ENCODE results near the gene TMPRSS13.

The TMPRSS13 gene

DNA sequence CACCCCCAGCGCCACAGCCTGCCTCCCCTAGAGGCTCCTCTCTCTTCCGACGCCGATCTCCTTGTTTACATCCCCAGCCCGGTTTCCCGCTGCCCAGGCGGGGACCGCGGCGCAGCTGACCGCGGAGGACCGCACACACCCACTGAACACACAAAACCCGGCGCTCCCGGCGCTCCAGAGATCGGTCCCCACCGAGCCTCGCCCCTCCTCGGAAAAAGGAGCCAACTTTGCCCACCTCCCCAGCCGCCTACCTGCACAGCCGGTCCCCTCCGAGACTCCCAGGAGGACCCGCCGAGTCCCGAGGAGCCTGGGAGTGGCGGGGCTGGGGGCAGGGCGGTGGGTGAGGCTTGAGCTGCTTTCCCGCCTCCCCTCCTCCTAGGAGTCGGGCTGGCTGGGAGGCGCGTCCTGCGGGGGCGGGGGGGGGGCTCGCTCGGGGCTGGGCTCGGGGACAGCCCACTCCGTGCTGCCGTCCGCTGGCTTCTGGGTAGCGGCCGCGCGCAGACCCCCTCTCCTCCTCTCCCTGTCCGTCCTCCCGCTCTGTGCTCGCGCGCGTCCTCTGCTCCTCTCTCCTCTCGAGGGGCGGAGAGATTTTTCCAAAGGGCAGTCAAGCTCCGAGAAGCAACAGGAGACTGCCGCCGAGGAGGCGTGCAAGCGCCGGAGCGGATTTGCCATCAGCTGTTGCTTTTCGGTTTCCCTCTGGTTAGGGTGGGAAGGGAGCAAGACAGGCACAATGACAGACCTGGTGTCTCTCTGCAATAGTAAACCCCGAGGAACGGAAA lies 52.7 kb downstream of the TMPRSS13 start, which contains the start of gene FXYD6:
TSS of gene FXYD6 (minus strand) at position 318 of the 779 bp plus-strand sequence. CDS start 33,882 bp downstream, outside the sequence.
- H3K4me1 ChIP-seq (ENCODE audit: insufficient read depth, poor library complexity, severe bottlenecking): no peaks in the 10 kb centered on the region
- no peak for DNase-seq (ENCODE audit: low spot score)
- H3K27me3 ChIP-seq (ENCODE audit: insufficient read depth, poor library complexity, severe bottlenecking): peaks cover 53% of the 10 kb centered on the region
- peak within 1 kb of the TSS; percentile 33 for H3K4me3 ChIP-seq (ENCODE audit: severe bottlenecking)
- no peaks in the 10 kb centered on the region for H3K9me3 ChIP-seq (ENCODE audit: severe bottlenecking)
- TF ChIP-seq, protein P1, sequence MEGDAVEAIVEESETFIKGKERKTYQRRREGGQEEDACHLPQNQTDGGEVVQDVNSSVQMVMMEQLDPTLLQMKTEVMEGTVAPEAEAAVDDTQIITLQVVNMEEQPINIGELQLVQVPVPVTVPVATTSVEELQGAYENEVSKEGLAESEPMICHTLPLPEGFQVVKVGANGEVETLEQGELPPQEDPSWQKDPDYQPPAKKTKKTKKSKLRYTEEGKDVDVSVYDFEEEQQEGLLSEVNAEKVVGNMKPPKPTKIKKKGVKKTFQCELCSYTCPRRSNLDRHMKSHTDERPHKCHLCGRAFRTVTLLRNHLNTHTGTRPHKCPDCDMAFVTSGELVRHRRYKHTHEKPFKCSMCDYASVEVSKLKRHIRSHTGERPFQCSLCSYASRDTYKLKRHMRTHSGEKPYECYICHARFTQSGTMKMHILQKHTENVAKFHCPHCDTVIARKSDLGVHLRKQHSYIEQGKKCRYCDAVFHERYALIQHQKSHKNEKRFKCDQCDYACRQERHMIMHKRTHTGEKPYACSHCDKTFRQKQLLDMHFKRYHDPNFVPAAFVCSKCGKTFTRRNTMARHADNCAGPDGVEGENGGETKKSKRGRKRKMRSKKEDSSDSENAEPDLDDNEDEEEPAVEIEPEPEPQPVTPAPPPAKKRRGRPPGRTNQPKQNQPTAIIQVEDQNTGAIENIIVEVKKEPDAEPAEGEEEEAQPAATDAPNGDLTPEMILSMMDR (IDR thresholded peaks at IDR 0.05; ENCODE audit: poor library complexity, severe bottlenecking): no peak
- no peaks in the 10 kb centered on the region for H3K36me3 ChIP-seq (ENCODE audit: low read depth)
- no peak within 1 kb of the TSS for H3K27ac ChIP-seq (ENCODE audit: poor library complexity, severe bottlenecking)
- ATAC-seq (ENCODE audit: low read depth): peak; percentile 56

DNA sequence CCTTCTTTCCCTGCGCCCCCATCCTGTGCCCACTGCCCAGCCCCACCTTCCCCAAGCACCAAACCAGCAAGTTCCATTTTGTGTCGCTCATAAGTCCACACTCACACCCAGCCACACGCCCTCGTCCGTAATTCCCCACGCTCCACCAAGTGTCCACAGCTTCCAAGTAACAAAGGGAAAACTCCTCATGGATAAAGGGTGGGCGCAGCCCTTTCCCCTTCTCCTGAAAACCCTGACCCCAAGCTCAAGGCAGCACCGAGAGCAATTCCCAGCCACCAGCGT lies 53.2 kb downstream of the TMPRSS13 start:
- DNase-seq (ENCODE audit: low spot score) (no peak), ATAC-seq (ENCODE audit: low read depth) (no peak)
- H3K36me3 ChIP-seq (ENCODE audit: low read depth): no peaks in the 10 kb centered on the region
- peak overlapping the region; percentile 33 for H3K4me3 ChIP-seq (ENCODE audit: severe bottlenecking)
- peaks cover 53% of the 10 kb centered on the region for H3K27me3 ChIP-seq (ENCODE audit: insufficient read depth, poor library complexity, severe bottlenecking)
- no peaks in the 10 kb centered on the region for H3K4me1 ChIP-seq (ENCODE audit: insufficient read depth, poor library complexity, severe bottlenecking)
- no peak overlapping the region for H3K27ac ChIP-seq (ENCODE audit: poor library complexity, severe bottlenecking)
- H3K9me3 ChIP-seq (ENCODE audit: severe bottlenecking): no peaks in the 10 kb centered on the region
- TF ChIP-seq, protein P1 (IDR thresholded peaks at IDR 0.05; ENCODE audit: poor library complexity, severe bottlenecking): no peak

DNA sequence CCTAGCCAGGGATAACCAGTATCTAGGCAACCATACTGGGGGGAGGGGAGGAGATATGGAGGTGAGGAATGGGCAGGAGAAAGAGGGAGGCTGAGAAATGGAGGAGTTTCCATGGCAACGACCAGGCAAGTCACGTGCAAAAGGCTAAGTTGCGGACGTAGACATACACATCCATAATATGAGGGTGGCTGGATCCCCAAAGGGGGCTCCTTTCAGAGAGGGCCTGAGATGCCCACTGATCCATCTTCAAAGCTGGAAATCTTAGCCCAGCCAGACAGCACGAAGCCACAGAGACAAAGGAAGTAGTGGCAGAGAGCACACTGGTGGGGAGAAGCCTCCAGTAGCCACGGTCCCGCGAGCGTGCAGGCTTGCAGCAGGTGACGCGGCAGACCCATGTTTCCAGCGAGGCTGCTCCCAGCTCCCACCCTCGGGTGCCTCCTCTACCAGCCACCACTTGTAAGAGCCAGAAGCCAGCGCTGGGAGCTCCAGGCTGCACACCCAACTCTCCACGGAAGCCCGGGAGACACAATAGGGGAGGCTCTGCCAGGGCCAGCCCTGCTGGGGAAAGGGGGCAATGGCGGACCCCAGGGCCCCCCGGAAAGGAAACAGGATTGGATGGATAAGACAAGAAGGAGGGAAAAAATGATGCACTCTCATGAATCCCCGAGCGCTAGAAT lies 53.7 kb downstream of the TMPRSS13 start:
- ATAC-seq (ENCODE audit: low read depth): no peak
- H3K4me3 ChIP-seq (ENCODE audit: severe bottlenecking): no peak overlapping the region

DNA sequence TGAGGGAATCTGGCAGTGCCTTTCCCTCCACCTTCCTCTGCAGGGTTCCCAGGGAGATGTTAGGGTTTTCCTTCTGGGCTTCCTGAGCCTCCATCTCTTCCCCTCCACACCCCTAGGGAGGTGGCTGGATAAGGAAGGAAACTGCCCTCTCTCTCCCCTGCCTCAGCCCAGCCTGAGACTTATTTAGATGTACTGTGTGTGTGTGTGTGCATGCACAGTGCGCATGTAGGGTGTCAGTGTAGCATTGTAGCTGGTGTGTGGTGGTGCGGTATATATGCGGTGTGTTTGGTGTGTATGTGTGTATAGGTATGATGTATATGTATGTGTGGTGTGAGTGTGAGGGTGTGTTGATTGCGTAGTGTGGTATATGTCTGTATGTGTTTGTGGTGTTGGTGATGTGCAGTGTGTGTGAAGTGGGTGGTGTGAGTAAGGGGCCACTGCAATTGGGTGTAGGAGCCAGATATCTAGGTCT lies 54.3 kb downstream of the TMPRSS13 start:
- no peaks in the 10 kb centered on the region for H3K9me3 ChIP-seq (ENCODE audit: severe bottlenecking)
- H3K36me3 ChIP-seq (ENCODE audit: low read depth): no peaks in the 10 kb centered on the region
- H3K27me3 ChIP-seq (ENCODE audit: insufficient read depth, poor library complexity, severe bottlenecking): peaks cover 53% of the 10 kb centered on the region
- no peak overlapping the region for H3K27ac ChIP-seq (ENCODE audit: poor library complexity, severe bottlenecking)
- TF ChIP-seq, protein P1 (IDR thresholded peaks at IDR 0.05; ENCODE audit: poor library complexity, severe bottlenecking): no peak
- DNase-seq (ENCODE audit: low spot score): no peak
- no peak overlapping the region for H3K4me3 ChIP-seq (ENCODE audit: severe bottlenecking)
- H3K4me1 ChIP-seq (ENCODE audit: insufficient read depth, poor library complexity, severe bottlenecking): no peaks in the 10 kb centered on the region
- ATAC-seq (ENCODE audit: low read depth): no peak

More for the DNA sequence above, 53.7 kb downstream of the TMPRSS13 start:
- Histone ChIP-seq H3K36me3 (ENCODE audit: low read depth) (no peaks in the 10 kb centered on the region), H3K27me3 (ENCODE audit: insufficient read depth, poor library complexity, severe bottlenecking) (peaks cover 53% of the 10 kb centered on the region), H3K4me1 (ENCODE audit: insufficient read depth, poor library complexity, severe bottlenecking) (no peaks in the 10 kb centered on the region), H3K27ac (ENCODE audit: poor library complexity, severe bottlenecking) (no peak overlapping the region), H3K9me3 (ENCODE audit: severe bottlenecking) (no peaks in the 10 kb centered on the region)
- no peak for DNase-seq (ENCODE audit: low spot score)
- TF ChIP-seq, protein P1 (IDR thresholded peaks at IDR 0.05; ENCODE audit: poor library complexity, severe bottlenecking): no peak

All from RWPE2 (cell line).